AG10803 (cell line): ENCODE data around the gene HPS4.

Source experiments
- DNase-seq: peaks from one replicate; pipeline ENCODE4 v3.0.0; 2010; ENCODE audit warnings: low read depth
- H3K4me3 ChIP-seq: 2 replicates; pipeline ENCODE4 v1.5.1; 2011; ENCODE audit warnings: mild to moderate bottlenecking, low read length, control low read depth
- CTCF ChIP-seq: conservative IDR thresholded peaks from 2 replicates; pipeline ENCODE4 v1.5.1; 2011; ENCODE audit warnings: mild to moderate bottlenecking, low read length, control low read depth, inconsistent platforms

Gene HPS4

DNA sequence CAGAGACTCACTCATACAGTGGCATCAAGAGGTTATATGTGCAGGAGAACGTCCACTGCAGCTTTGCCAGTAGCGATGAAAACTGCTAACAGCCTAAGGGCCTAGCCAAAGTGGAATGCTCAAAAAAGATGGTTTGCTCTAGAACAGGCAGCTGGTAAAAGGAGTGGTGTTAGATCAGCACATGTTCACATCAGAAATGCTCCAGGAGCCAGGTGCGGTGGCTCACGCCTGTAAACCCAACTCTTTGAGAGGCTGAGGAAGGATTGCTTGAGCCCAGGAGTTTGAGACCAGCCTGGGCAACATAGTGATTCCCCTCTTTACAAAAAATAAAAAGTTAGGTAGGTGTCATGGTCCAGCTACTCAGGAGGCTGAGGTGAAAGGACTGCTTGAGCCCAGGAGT lies 39.0 kb upstream of the HPS4 start:
- no peak for DNase-seq
- TF ChIP-seq CTCF = no peak
- H3K4me3 ChIP-seq = no peak overlapping the region

- H3K4me3 ChIP-seq = no peak overlapping the region
- DNase-seq = no peak
- TF ChIP-seq CTCF = no peak
Observed at GRCh38 chr22:26522012-26522411, 38.4 kb upstream of the HPS4 start.

GRCh38 chr22:26517429-26517828 lies 33.8 kb upstream of the HPS4 start:
- H3K4me3 ChIP-seq = no peak overlapping the region
- DNase-seq = no peak
- TF ChIP-seq CTCF = no peak

DNA sequence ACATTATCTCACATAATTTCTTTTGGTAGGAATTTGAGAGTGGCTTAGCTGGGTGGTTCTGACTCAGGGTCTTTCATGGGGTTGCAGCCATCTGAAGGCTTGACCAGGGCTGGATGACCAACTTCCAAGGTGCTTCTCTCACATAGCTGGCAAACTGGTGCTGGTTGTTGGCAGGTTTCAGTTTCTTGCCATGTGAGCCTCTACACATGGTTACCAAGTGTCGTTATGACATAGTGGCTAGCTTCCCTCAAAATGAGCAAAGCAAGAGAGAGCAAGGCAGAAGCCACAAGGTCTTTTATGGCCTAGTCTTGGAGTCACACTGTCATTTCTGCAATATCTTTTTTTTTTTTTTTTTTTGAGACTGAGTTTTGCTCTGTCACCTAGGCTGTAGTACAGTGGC lies 32.9 kb upstream of the HPS4 start:
- no peak for DNase-seq
- H3K4me3 ChIP-seq = no peak overlapping the region
- TF ChIP-seq CTCF = no peak

GRCh38 chr22:26515931-26516330 lies 32.3 kb upstream of the HPS4 start:
- no peak for TF ChIP-seq CTCF
- no peak for DNase-seq

GRCh38 chr22:26514419-26515161 lies 31.0 kb upstream of the HPS4 start:
- TF ChIP-seq CTCF = no peak
- no peak overlapping the region for H3K4me3 ChIP-seq
- no peak for DNase-seq

More at GRCh38 chr22:26515931-26516330, 32.3 kb upstream of the HPS4 start:
- H3K4me3 ChIP-seq = no peak overlapping the region

GRCh38 chr22:26513838-26514237 lies 30.3 kb upstream of the HPS4 start:
- TF ChIP-seq CTCF = no peak
- no peak overlapping the region for H3K4me3 ChIP-seq
- DNase-seq = no peak
